ENCODE data around the gene IL1RL1.

GRCh38 chr2:102392942-102393341 lies 81.6 kb downstream of the IL1RL1 start:
- TF ChIP-seq EZH2phosphoT487 (IDR thresholded peaks at IDR 0.05; ENCODE audit: borderline replicate concordance, low read depth, low read length) (no peak), CTCF (conservative IDR thresholded peaks at IDR 0.05; ENCODE audit: low read length) (no peak)
